ENCODE results near the gene CCL4.
"Not testable (repeated sequence)": the region's sequence is repeated elsewhere in the genome, so short reads cannot be mapped to it uniquely, and the experiment has no call there.

The CCL4 gene

DNA sequence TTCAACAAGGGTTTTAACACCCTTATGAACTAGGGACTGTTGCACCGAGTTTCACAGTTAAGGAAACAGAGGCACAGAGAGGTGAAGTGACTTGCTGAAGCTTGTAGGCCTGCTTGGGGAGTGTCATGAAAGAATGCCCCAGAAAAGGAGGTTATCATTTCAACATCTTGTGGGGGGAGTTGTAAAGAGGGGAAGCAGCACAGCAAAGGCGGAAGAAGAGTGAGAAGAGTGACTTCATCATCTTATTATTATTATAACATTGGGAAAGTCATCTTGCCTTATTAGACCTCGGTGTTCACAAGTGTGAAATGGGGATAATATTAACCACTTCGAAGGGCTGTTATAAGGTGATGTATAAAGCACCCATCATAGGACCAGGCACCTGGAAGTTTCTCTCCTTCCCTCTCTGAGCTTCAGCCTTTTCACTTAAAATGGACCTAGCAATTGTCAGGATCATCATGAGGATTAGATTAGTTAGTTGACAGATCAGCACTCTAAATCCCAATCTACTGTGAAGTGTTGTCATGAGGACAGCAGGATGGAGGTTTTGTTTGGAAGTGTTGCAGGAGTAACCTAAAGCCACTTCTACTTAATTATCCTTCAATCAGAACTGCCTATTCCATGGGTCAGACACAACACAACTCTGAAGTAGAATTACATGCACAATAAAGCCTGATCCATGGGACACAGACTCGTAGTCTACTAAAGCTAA lies 2.3 kb downstream of the CCL4 start:
- Histone ChIP-seq H3K27ac (ENCODE audit: low read length) (no peak overlapping the region), H3K9me3 (ENCODE audit: control insufficient read depth in 1 of 2, low read length in 2 of 2) (no peaks in the 10 kb centered on the region), H3K36me3 (ENCODE audit: control insufficient read depth in 1 of 2, insufficient read depth in 2 of 2, low read length in 2 of 2) (no peaks in the 10 kb centered on the region), H3K4me1 (ENCODE audit: control insufficient read depth in 1 of 2, insufficient read depth in 2 of 2, low read length in 2 of 2) (no peaks in the 10 kb centered on the region), H3K27me3 (ENCODE audit: low read depth, low read length) (no peaks in the 10 kb centered on the region), H3K4me3 (ENCODE audit: low read depth in 1 of 2, low read length in 2 of 2) (no peak overlapping the region)

DNA sequence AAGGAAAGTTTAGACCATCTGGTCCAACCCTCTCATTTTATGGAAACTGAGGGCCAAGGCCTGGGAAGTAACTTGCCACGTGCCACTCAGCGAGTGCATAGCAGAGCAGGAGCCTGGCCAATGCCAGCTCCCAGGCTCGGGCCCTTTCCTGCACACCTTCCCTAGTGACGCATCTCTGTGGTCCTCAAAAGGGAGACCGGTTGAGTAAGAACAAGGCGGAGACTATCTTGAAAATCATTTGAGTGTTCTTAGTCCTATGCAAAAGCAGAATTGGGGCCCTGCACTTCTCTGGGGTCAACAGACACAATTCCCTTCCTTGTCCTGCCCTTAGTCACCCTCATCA lies 2.8 kb downstream of the CCL4 start:
- Histone ChIP-seq H3K36me3 (ENCODE audit: control insufficient read depth in 1 of 2, insufficient read depth in 2 of 2, low read length in 2 of 2) (no peaks in the 10 kb centered on the region), H3K27me3 (ENCODE audit: low read depth, low read length) (no peaks in the 10 kb centered on the region), H3K27ac (ENCODE audit: low read length) (no peak overlapping the region), H3K4me3 (ENCODE audit: low read depth in 1 of 2, low read length in 2 of 2) (no peak overlapping the region), H3K4me1 (ENCODE audit: control insufficient read depth in 1 of 2, insufficient read depth in 2 of 2, low read length in 2 of 2) (no peaks in the 10 kb centered on the region), H3K9me3 (ENCODE audit: control insufficient read depth in 1 of 2, low read length in 2 of 2) (no peaks in the 10 kb centered on the region)

DNA sequence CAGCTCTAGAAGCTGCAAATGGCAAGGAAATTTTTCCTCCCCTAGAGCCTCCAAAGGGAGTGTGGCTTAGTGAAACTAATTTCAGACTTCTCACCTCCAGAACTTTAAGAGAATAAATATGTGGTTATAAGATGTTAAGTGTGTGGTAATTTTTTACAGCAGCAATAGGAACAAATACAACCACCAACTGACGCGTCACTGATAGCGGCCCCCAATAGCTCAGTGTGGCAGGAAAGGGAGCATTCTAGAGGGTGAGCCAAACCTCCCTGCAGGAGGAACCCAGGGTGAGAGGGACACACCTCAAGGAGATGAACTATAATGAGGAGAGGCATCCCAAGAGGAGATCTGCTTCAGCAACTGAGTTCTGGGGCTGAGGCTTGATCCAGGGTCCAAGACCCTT lies 4.0 kb downstream of the CCL4 start:
- Histone ChIP-seq H3K9me3 (ENCODE audit: control insufficient read depth in 1 of 2, low read length in 2 of 2) (no peaks in the 10 kb centered on the region), H3K27ac (ENCODE audit: low read length) (no peak overlapping the region), H3K4me1 (ENCODE audit: control insufficient read depth in 1 of 2, insufficient read depth in 2 of 2, low read length in 2 of 2) (no peaks in the 10 kb centered on the region), H3K27me3 (ENCODE audit: low read depth, low read length) (no peaks in the 10 kb centered on the region), H3K36me3 (ENCODE audit: control insufficient read depth in 1 of 2, insufficient read depth in 2 of 2, low read length in 2 of 2) (no peaks in the 10 kb centered on the region), H3K4me3 (ENCODE audit: low read depth in 1 of 2, low read length in 2 of 2) (no peak overlapping the region)

DNA sequence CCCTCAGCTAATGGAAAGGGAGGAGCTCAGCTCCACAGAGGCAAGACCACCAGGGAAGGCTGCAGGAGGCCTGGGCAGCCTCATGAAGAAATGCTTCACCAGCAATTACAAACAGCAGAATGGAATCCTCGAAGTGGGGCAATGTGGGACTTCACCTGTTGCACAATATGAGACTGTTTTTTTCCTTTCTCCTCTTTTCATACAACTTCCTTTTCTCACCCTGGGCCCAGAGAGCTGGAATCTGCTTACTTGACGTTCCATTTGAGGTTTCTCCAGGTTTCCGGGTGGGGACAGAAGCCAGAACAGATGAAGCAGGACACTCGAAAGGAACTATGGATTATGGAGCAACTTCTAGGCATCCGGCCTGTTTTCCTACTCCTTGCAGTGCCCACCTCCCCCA lies 4.6 kb downstream of the CCL4 start:
- not testable (repeated sequence) for H3K4me1 ChIP-seq (ENCODE audit: control insufficient read depth in 1 of 2, insufficient read depth in 2 of 2, low read length in 2 of 2); H3K27me3 ChIP-seq (ENCODE audit: low read depth, low read length); H3K27ac ChIP-seq (ENCODE audit: low read length)

DNA sequence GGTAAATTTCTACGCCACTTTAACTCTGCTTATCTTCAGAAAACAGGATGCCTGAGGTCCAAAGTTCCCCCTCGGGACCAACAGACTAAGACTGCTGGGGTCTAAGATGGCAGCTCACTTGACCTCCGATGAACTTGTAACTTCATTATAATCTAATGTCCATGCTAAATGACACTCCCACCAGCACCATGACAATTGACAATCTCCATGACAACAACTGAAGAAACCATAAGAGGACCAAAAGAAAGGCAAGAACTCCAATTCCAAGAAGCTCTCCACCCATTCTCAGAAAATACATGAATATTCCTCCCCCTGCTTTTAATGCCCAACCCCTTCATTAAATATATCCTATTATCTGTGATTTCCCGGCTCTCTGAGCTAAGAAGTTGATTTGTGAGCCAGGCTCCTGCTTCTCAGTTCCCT lies 7.5 kb downstream of the CCL4 start:
- H3K9me3 ChIP-seq (ENCODE audit: control insufficient read depth in 1 of 2, low read length in 2 of 2), result no peaks in the 10 kb centered on the region

More for the DNA sequence above, 4.6 kb downstream of the CCL4 start:
- H3K4me3 ChIP-seq (ENCODE audit: low read depth in 1 of 2, low read length in 2 of 2); H3K36me3 ChIP-seq (ENCODE audit: control insufficient read depth in 1 of 2, insufficient read depth in 2 of 2, low read length in 2 of 2); H3K9me3 ChIP-seq (ENCODE audit: control insufficient read depth in 1 of 2, low read length in 2 of 2): not testable (repeated sequence)

DNA sequence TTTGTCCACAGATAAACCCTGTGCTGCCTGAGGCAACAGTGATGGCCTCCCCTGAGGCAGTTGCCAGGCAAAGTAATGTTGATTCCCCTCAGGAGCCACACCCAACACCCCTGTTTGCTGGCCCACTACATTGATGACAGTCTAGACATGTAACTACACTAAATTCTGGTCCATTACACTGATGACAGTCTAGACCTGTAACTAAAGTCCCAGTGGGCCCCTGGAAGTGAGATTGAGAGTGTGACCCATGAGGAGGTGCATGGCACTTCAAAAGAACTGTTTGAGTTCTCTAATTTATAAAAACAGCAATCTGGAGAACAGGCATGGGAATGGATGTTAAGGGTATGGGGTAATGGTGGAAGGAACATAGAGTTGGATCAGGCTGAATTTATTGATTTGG lies 8.9 kb downstream of the CCL4 start:
- no peaks in the 10 kb centered on the region for H3K36me3 ChIP-seq (ENCODE audit: control insufficient read depth in 1 of 2, insufficient read depth in 2 of 2, low read length in 2 of 2)
- no peak overlapping the region for H3K27ac ChIP-seq (ENCODE audit: low read length)
- no peaks in the 10 kb centered on the region for H3K9me3 ChIP-seq (ENCODE audit: control insufficient read depth in 1 of 2, low read length in 2 of 2)
- H3K27me3 ChIP-seq (ENCODE audit: low read depth, low read length), result no peaks in the 10 kb centered on the region
- H3K4me3 ChIP-seq (ENCODE audit: low read depth in 1 of 2, low read length in 2 of 2), result no peak overlapping the region
- no peaks in the 10 kb centered on the region for H3K4me1 ChIP-seq (ENCODE audit: control insufficient read depth in 1 of 2, insufficient read depth in 2 of 2, low read length in 2 of 2)

More for the DNA sequence above, 7.5 kb downstream of the CCL4 start:
- no peak overlapping the region for H3K27ac ChIP-seq (ENCODE audit: low read length)
- H3K27me3 ChIP-seq (ENCODE audit: low read depth, low read length), result no peaks in the 10 kb centered on the region
- H3K36me3 ChIP-seq (ENCODE audit: control insufficient read depth in 1 of 2, insufficient read depth in 2 of 2, low read length in 2 of 2), result no peaks in the 10 kb centered on the region
- H3K4me3 ChIP-seq (ENCODE audit: low read depth in 1 of 2, low read length in 2 of 2), result no peak overlapping the region
- H3K4me1 ChIP-seq (ENCODE audit: control insufficient read depth in 1 of 2, insufficient read depth in 2 of 2, low read length in 2 of 2), result no peaks in the 10 kb centered on the region

DNA sequence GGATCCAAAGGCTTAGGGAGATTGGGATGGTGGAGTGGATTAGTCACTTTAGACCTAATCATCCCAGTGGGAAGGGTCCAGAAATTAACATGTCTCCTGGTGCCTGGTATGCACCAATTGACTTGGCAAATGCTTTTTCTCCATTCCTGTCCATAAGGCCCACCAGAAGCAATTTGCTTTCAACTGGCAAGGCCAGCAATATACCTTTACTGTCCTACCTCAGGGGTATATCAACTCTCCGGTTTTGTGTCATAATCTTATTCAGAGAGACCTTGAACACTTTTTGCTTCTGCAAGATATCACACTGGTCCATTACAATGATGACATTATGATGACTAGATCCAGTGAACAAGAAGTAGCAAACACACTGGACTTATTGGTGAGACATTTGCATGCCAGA lies 9.5 kb downstream of the CCL4 start:
- H3K27me3 ChIP-seq (ENCODE audit: low read depth, low read length); H3K27ac ChIP-seq (ENCODE audit: low read length); H3K36me3 ChIP-seq (ENCODE audit: control insufficient read depth in 1 of 2, insufficient read depth in 2 of 2, low read length in 2 of 2); H3K9me3 ChIP-seq (ENCODE audit: control insufficient read depth in 1 of 2, low read length in 2 of 2); H3K4me1 ChIP-seq (ENCODE audit: control insufficient read depth in 1 of 2, insufficient read depth in 2 of 2, low read length in 2 of 2); H3K4me3 ChIP-seq (ENCODE audit: low read depth in 1 of 2, low read length in 2 of 2): not testable (repeated sequence)

DNA sequence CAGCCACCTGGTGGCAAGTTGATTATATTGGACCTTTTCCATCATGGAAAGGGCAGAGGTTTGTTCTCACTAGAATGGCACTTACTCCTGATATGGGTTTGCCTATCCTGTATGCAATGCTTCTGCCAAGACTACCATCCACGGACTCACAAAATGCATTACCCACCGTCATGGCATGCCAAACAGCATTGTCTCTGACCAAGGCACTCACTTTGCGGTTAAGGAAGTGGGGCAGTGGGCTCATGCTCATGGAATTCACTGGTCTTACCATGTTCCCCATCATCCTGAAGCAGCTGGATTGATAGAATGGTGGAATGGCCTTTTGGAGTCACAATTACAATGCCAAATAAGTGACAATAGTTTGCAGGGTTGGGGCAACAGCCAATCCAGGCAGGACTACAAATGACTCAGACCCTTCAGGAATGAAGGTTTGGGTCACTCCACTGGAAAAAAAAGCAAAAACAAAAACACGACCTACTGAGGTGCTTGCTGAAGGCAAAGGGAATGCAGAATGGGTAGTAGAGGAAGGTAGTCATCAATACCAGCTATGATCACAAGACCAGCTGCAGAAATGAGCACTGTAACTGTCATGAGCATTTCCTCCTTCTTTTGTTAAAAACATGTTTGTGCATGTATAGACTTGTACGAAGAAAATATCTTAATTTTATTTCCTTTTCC lies 11.5 kb downstream of the CCL4 start:
- H3K4me3 ChIP-seq (ENCODE audit: low read depth in 1 of 2, low read length in 2 of 2); H3K27ac ChIP-seq (ENCODE audit: low read length); H3K36me3 ChIP-seq (ENCODE audit: control insufficient read depth in 1 of 2, insufficient read depth in 2 of 2, low read length in 2 of 2); H3K4me1 ChIP-seq (ENCODE audit: control insufficient read depth in 1 of 2, insufficient read depth in 2 of 2, low read length in 2 of 2); H3K27me3 ChIP-seq (ENCODE audit: low read depth, low read length); H3K9me3 ChIP-seq (ENCODE audit: control insufficient read depth in 1 of 2, low read length in 2 of 2): not testable (repeated sequence)

DNA sequence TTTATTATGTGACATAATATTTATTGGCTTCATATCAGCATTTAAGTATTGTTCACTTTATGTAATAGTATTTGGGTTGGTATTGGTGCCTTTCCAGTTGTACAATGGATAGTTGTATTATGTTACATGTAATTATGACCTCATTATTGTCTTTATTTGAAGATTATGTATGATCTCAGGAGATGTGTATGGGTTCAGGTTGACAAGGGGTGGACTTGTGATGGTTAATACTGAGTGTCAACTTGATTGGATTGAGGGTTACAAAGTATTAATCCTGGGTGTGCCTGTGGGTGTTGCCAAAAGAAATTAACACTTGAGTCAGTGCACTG lies 12.0 kb downstream of the CCL4 start:
- not testable (repeated sequence) for H3K9me3 ChIP-seq (ENCODE audit: control insufficient read depth in 1 of 2, low read length in 2 of 2); H3K36me3 ChIP-seq (ENCODE audit: control insufficient read depth in 1 of 2, insufficient read depth in 2 of 2, low read length in 2 of 2); H3K27me3 ChIP-seq (ENCODE audit: low read depth, low read length); H3K27ac ChIP-seq (ENCODE audit: low read length); H3K4me1 ChIP-seq (ENCODE audit: control insufficient read depth in 1 of 2, insufficient read depth in 2 of 2, low read length in 2 of 2); H3K4me3 ChIP-seq (ENCODE audit: low read depth in 1 of 2, low read length in 2 of 2)

DNA sequence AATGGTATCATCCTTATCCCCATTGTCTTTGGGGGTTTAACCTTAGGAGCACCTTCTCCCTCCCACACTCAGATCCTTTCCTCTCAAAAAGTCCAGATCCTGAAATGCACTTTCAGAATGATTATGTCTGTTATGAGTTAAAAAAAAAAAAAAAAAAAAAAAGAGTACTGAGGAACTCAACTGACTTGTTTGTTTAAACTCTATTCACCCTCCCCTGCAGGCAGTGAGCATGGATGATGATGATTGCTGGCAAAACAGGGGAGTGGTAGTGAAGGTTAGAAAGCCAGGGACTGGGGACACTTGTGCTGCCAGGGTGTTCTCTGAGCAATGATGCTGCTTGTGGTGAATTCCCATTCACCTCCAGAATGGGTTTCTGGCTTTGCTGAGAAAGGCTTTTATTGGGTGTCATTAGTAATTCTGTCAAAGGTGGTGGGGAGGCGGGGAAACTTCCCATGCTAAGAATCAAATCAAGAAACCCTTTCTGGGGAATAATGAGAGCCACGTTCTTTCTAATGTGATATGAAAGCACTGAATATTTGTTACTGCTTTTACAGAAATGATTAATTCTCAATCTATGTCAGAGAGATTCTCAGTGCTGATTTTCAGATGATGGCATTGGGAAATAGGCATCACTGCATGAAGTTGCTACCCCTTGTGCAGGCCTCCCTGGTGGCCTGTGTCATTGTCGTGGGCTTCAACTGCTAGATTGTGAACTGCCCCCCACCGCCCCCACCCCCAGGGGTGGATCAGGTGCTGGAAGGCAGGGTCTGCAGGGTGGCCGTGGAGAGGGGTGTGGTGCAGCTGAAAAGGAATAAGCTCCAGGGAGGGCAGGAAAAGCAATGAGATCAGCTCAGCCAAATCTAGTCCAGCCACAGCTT lies 14.1 kb downstream of the CCL4 start:
- no peaks in the 10 kb centered on the region for H3K9me3 ChIP-seq (ENCODE audit: control insufficient read depth in 1 of 2, low read length in 2 of 2)
- no peak overlapping the region for H3K4me3 ChIP-seq (ENCODE audit: low read depth in 1 of 2, low read length in 2 of 2)
- H3K27ac ChIP-seq (ENCODE audit: low read length), result no peak overlapping the region
- no peaks in the 10 kb centered on the region for H3K4me1 ChIP-seq (ENCODE audit: control insufficient read depth in 1 of 2, insufficient read depth in 2 of 2, low read length in 2 of 2)
- no peaks in the 10 kb centered on the region for H3K27me3 ChIP-seq (ENCODE audit: low read depth, low read length)
- no peaks in the 10 kb centered on the region for H3K36me3 ChIP-seq (ENCODE audit: control insufficient read depth in 1 of 2, insufficient read depth in 2 of 2, low read length in 2 of 2)

DNA sequence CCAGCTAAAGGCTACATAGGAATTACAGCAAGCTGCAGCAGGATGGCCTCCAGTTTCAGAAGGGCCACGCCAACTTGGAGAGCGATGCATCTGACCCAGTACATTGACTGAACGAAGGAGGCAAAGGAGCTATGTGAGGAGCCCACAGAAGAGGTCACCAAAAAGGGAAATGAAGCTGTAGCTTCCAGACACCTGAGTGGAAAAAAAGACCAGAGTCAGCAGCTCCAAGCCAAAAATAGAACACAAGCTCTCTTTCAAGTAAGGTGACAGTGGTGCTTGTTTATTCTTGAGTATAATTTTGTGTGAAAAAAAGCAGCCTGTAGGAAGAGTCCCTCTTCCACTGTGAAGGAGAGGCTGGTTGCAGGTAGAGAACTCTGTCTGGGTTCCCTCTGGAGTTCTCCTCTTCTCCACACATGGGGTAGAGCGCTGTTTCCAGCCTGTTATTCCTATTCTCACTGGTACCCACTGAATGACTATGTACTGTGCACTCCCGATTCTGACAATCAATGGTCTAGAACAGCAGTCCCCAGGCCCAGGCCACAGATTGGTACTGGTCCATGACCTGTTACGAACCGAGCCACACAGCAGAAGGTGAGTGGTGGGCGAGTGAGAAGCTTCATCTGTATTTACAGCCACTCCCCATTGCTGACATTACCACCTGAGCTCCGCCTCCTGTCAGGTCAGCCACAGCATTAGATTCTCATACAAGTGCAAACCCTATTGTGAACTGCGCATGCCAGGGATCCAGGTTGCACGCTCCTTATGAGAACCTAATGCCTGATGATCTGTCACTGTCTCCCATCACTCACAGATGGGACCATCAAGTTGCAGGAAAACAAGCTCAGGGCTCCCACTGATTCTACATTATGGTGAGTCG lies 15.1 kb downstream of the CCL4 start:
- Histone ChIP-seq H3K36me3 (ENCODE audit: control insufficient read depth in 1 of 2, insufficient read depth in 2 of 2, low read length in 2 of 2) (no peaks in the 10 kb centered on the region), H3K4me1 (ENCODE audit: control insufficient read depth in 1 of 2, insufficient read depth in 2 of 2, low read length in 2 of 2) (no peaks in the 10 kb centered on the region), H3K27me3 (ENCODE audit: low read depth, low read length) (no peaks in the 10 kb centered on the region), H3K9me3 (ENCODE audit: control insufficient read depth in 1 of 2, low read length in 2 of 2) (no peaks in the 10 kb centered on the region), H3K4me3 (ENCODE audit: low read depth in 1 of 2, low read length in 2 of 2) (no peak overlapping the region), H3K27ac (ENCODE audit: low read length) (no peak overlapping the region)
